Prostate gland (tissue), 2 donors: ENCODE measurements around the gene EML4. TPM values are rescaled to one million over a fixed set of nuclear protein-coding genes. Genes with fewer than 3 reads are reported as not detected.
"Not testable (repeated sequence)": the region's sequence is repeated elsewhere in the genome, so short reads cannot be mapped to it uniquely, and the experiment has no call there.

Source experiments
- DNase-seq: peaks from one replicate; pipeline ENCODE4 v3.0.0-alpha.2; 2019; ENCODE audit warnings: low spot score
- H3K27ac ChIP-seq, 2 donors: fragments of 200-600 bp; sonication (generic); 2 replicates each; pipeline ENCODE4 v1.5.1; 2017 to 2019
- H3K27me3 ChIP-seq: fragments of 200-600 bp; sonication (generic); replicated peaks from 2 replicates; pipeline ENCODE4 v1.5.1; 2019; ENCODE audit not compliant: insufficient read depth
- H3K36me3 ChIP-seq, 2 donors: fragments of 200-600 bp; sonication (generic); 1 replicate in 1 of 2; 2 replicates in 1 of 2; pipeline versions ENCODE4 v1.5.1 to v1.8.1; 2017 to 2019
- H3K4me1 ChIP-seq: fragments of 200-600 bp; sonication (generic); replicated peaks from 2 replicates; pipeline ENCODE4 v1.5.1; 2019
- H3K4me3 ChIP-seq, 2 donors: fragments of 200-600 bp; sonication (generic); 2 replicates each; pipeline ENCODE4 v1.5.1; 2017 to 2019
- H3K9me3 ChIP-seq: fragments of 200-600 bp; sonication (generic); 2 replicates; pipeline ENCODE4 v1.5.1; 2017
- CTCF ChIP-seq, 4 experiments: fragments of 200-600 bp in 2 of 4; fragments of 450-650 bp in 2 of 4; sonication (generic) in 2 of 4; IDR thresholded peaks; 1 replicate in 3 of 4; 2 replicates in 1 of 4; pipeline ENCODE4 v1.5.1; 2016 to 2019; ENCODE audit warnings: antibody characterized with exemption in 4 of 4, mild to moderate bottlenecking in 2 of 4, moderate library complexity in 2 of 4
- POLR2A ChIP-seq: fragments of 450-650 bp; IDR thresholded peaks from one replicate; pipeline ENCODE4 v1.6.1; 2016; ENCODE audit warnings: antibody characterized with exemption, mild to moderate bottlenecking
- POLR2AphosphoS5 ChIP-seq: sonication (generic); formaldehyde crosslinking; IDR thresholded peaks from one replicate; pipeline ENCODE4 v1.6.1; 2017; ENCODE audit warnings: antibody characterized with exemption
- WGBS: methylation state at CpG from one replicate; pipeline ENCODE4 v1.1.5; 2018; 5-methylcytosine and 5-hydroxymethylcytosine counted together
- intact Hi-C: fragments of 100-400 bp; cut with DNase I; formaldehyde crosslinking; loops from one replicate; pipeline ENCODE4 v1.14.2; 2022
- total RNA-seq, 2 donors: library from RNA; depleted of rRNA; stranded (reverse); fragments of >200 nt; gene quantifications; one replicate each; pipeline ENCODE4 v1.1.0, GENCODE V29; 2016

The EML4 gene
- total RNA-seq, 2 donors from 2014 or later: 26.3 to 38.2 TPM

DNA sequence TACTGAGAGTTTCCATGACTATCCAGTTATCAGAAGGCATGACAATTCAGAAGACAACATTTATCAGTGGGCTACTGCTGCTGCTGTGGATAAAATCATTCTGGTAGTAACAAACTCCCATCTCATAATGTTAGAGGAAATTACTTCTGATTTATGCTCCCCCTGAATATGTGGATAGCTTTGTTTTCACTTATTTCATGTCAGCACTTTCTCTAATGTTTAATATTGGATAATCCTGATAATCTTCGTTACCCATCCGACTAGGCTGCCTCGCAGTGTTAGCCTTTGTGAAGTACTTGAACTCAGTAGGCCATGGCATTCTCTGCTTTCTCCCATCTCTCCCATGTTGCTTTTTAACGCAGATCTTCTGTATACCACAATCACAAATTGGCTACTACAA lies 163.4 kb downstream of the EML4 start:
- DNase-seq: no peak
- Histone ChIP-seq H3K9me3 (no peaks in the 10 kb centered on the region), H3K27ac (no peak overlapping the region), H3K36me3 (no peaks in the 10 kb centered on the region), H3K27me3 (no peaks in the 10 kb centered on the region), H3K4me3 (no peak overlapping the region), H3K4me1 (no peaks in the 10 kb centered on the region)
- 96% methylated on average over 4 of the region's 4 CpGs for WGBS
- TF ChIP-seq CTCF (IDR thresholded peaks at IDR 0.05) (no peak), POLR2A (no peak), POLR2AphosphoS5 (no peak)
- intact Hi-C loops: no loop called here

DNA sequence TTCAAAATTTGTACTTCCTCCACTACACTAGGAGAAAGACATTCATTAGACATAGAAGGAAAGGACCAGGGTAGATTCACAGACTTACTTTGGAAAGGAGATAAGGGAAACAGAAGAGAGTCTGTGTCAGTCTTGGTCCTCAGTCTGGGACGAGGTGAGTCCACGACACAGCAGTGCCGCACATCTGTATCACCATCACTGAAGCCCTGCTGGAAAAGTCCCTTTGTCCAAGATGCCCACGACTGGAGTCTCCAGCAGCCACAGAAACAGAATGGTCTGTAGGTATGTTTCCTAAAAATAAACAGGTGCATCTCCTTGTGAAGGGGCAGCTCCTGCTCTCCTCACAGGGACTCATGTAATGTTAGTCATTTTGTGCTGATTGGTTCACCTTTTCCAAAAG lies 164.4 kb downstream of the EML4 start:
- no peak for DNase-seq
- no peak for TF ChIP-seq POLR2AphosphoS5
- no peak for TF ChIP-seq POLR2A
- TF ChIP-seq CTCF (IDR thresholded peaks at IDR 0.05): no peak
- H3K4me1 ChIP-seq: no peaks in the 10 kb centered on the region
- no peaks in the 10 kb centered on the region for H3K36me3 ChIP-seq
- H3K4me3 ChIP-seq: no peak overlapping the region
- no peak overlapping the region for H3K27ac ChIP-seq
- H3K9me3 ChIP-seq: no peaks in the 10 kb centered on the region
- intact Hi-C loops: no loop called here
- WGBS: 91% methylated on average over 4 of the region's 4 CpGs
- no peaks in the 10 kb centered on the region for H3K27me3 ChIP-seq

DNA sequence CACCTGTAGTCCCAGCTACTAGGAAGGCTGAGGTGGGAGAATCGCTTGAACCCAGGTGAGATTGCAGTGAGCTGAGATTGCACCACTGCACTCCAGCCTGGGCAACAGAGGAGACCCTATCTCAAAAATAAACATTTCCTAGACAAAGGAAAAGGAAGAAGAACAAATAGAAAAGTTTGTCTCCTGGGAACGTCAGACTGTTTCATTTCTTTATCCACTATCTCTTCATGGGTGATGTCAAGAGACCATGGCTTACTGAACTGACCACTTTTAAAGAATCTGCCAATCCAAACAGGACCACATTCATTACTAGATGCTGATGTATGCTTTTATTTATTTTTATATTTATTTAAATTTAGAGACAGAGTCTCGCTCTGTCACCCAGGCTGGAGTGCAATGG lies 165.1 kb downstream of the EML4 start:
- Histone ChIP-seq H3K4me1 (no peaks in the 10 kb centered on the region), H3K27ac (no peak overlapping the region), H3K9me3 (no peaks in the 10 kb centered on the region), H3K27me3 (no peaks in the 10 kb centered on the region), H3K4me3 (no peak overlapping the region), H3K36me3 (peaks cover 0 to 4% of the 10 kb centered on the region in 2 donors)
- no peak for TF ChIP-seq POLR2A
- no peak for TF ChIP-seq POLR2AphosphoS5
- TF ChIP-seq CTCF (IDR thresholded peaks at IDR 0.05): no peak
- intact Hi-C loops: no loop called here
- 90% methylated on average over 3 of the region's 3 CpGs for WGBS
- no peak for DNase-seq

DNA sequence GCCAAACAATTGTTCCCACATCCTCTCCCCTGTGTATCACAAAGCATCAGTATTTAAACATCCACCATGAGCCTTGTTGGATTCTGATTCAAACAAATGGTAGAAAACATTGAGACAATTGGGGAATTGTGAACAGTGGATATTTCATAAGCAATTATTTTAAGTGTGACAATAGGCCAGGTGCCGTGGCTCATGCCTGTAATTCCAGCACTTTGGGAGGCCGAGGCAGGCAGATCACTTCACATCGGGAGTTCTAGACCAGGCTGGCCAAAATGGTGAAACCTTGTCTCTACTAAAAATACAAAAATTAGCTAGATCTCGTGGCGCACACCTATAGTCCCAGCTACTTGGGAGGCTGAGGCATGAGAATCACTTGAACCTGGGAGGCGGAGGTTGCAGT lies 165.7 kb downstream of the EML4 start:
- 95% methylated on average over 6 of the region's 6 CpGs for WGBS

GRCh38 chr2:42335514-42336104 lies 166.5 kb downstream of the EML4 start:
- WGBS: 98% methylated on average over 10 of the region's 10 CpGs
- H3K4me3 ChIP-seq: no peak overlapping the region
- no peaks in the 10 kb centered on the region for H3K27me3 ChIP-seq
- peaks cover 0 to 4% of the 10 kb centered on the region in 2 donors for H3K36me3 ChIP-seq
- TF ChIP-seq CTCF (IDR thresholded peaks at IDR 0.05): no peak
- TF ChIP-seq POLR2AphosphoS5: no peak
- TF ChIP-seq POLR2A: no peak
- H3K9me3 ChIP-seq: no peaks in the 10 kb centered on the region
- intact Hi-C loops: no loop called here
- no peak for DNase-seq
- no peak overlapping the region for H3K27ac ChIP-seq
- H3K4me1 ChIP-seq: no peaks in the 10 kb centered on the region

More for the DNA sequence above, 165.7 kb downstream of the EML4 start:
- H3K27me3 ChIP-seq, H3K4me1 ChIP-seq, H3K36me3 ChIP-seq, H3K27ac ChIP-seq, DNase-seq, H3K4me3 ChIP-seq, H3K9me3 ChIP-seq, intact Hi-C loops: not testable (repeated sequence)
